SU-DHL-6 (cell line): ENCODE measurements around the gene TACSTD2.

Source experiments
- EZH2phosphoT487 ChIP-seq: fragments of 200-600 bp; sonication (generic), shearing (Covaris generic); conservative IDR thresholded peaks from 2 replicates; pipeline ENCODE4 v1.6.1; 2018; ENCODE audit warnings: mild to moderate bottlenecking, antibody characterized with exemption, low read length, moderate library complexity, mixed read lengths
- TF ChIP-seq, protein P1 (sequence below): fragments of 200-600 bp; sonication (generic); IDR thresholded peaks from one replicate; pipeline ENCODE4 v1.5.1; 2017; ENCODE audit warnings: antibody characterized with exemption, mild to moderate bottlenecking, low read length, moderate library complexity; ENCODE audit not compliant: insufficient read depth, poor library complexity, severe bottlenecking

DNA sequence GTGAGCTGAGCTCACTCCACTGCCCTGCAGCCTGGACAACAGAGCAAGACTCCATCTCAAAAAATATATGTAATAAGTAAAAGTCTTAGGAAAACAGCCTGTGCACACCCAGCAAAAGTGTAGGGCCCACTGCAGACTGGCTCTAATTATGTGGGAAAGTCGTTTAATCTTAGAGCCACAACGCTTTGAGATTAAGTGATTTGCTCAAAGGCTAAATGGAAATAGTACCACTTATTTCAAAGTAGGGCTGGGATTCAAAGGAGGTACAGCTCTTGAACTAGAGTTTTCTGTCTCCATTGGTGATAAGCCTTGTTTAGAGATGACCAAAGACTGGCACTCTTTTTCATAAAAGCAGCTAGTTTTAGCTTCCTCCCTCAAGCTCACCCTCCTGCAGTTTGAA lies 2.2 kb downstream of the TACSTD2 start:
- TF ChIP-seq, protein P1, sequence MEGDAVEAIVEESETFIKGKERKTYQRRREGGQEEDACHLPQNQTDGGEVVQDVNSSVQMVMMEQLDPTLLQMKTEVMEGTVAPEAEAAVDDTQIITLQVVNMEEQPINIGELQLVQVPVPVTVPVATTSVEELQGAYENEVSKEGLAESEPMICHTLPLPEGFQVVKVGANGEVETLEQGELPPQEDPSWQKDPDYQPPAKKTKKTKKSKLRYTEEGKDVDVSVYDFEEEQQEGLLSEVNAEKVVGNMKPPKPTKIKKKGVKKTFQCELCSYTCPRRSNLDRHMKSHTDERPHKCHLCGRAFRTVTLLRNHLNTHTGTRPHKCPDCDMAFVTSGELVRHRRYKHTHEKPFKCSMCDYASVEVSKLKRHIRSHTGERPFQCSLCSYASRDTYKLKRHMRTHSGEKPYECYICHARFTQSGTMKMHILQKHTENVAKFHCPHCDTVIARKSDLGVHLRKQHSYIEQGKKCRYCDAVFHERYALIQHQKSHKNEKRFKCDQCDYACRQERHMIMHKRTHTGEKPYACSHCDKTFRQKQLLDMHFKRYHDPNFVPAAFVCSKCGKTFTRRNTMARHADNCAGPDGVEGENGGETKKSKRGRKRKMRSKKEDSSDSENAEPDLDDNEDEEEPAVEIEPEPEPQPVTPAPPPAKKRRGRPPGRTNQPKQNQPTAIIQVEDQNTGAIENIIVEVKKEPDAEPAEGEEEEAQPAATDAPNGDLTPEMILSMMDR, result no peak
- TF ChIP-seq EZH2phosphoT487, result no peak
